ENCODE measurements around the gene C18orf54.
"Not testable (repeated sequence)": the region's sequence is repeated elsewhere in the genome, so short reads cannot be mapped to it uniquely, and the experiment has no call there.

The C18orf54 gene

GRCh38 chr18:54357660-54358494, at the start of gene C18orf54, which contains the start of gene STARD6:
Gene C18orf54 (plus strand): TSS chr18:54357906. CDS start chr18:54360573, 2,667 bp downstream.
Gene STARD6 (minus strand): TSS chr18:54357858. CDS start chr18:54354573, 3,285 bp downstream.
- peak; percentile 95 for DNase-seq

- not testable (repeated sequence) for DNase-seq
These were observed 48.1 kb upstream of the C18orf54 start for GRCh38 chr18:54309564-54309963.

- DNase-seq = no peak
These were observed 41.5 kb upstream of the C18orf54 start for GRCh38 chr18:54316071-54316820.

- DNase-seq = no peak
These were observed 34.1 kb upstream of the C18orf54 start for GRCh38 chr18:54323561-54323960.

- no peak for DNase-seq
These were observed 33.7 kb upstream of the C18orf54 start for GRCh38 chr18:54323970-54324369.

GRCh38 chr18:54327818-54328217, 29.9 kb upstream of the C18orf54 start:
- DNase-seq = no peak

- DNase-seq = no peak
These were observed 27.9 kb upstream of the C18orf54 start for GRCh38 chr18:54329787-54330186.

GRCh38 chr18:54330768-54331548, 26.7 kb upstream of the C18orf54 start:
- no peak for DNase-seq

GRCh38 chr18:54335638-54336173, 22.0 kb upstream of the C18orf54 start:
- DNase-seq = no peak

GRCh38 chr18:54338230-54338629, 19.5 kb upstream of the C18orf54 start:
- DNase-seq = no peak

GRCh38 chr18:54351186-54351585, 6.5 kb upstream of the C18orf54 start:
- no peak for DNase-seq

GRCh38 chr18:54357082-54357659, 535 bp upstream of the C18orf54 start:
- DNase-seq = no peak

- no peak for DNase-seq
These were observed 862 bp downstream of the C18orf54 start for GRCh38 chr18:54358495-54359040.

GRCh38 chr18:54359233-54359632, 1.5 kb downstream of the C18orf54 start:
- no peak for DNase-seq

GRCh38 chr18:54360406-54360805, 2.7 kb downstream of the C18orf54 start:
- no peak for DNase-seq

GRCh38 chr18:54378057-54378456, 20.4 kb downstream of the C18orf54 start:
- no peak for DNase-seq

GRCh38 chr18:54381640-54382039, 23.9 kb downstream of the C18orf54 start:
- no peak for DNase-seq

- DNase-seq = no peak
These were observed 24.4 kb downstream of the C18orf54 start for GRCh38 chr18:54382076-54382475.

- DNase-seq = no peak
These were observed 25.1 kb downstream of the C18orf54 start for GRCh38 chr18:54382733-54383252.

GRCh38 chr18:54386043-54386442, 28.3 kb downstream of the C18orf54 start:
- no peak for DNase-seq

- not testable (repeated sequence) for DNase-seq
These were observed 29.2 kb downstream of the C18orf54 start for GRCh38 chr18:54386800-54387495.

Data from femur (tissue), 1 donor.